CD14-positive monocyte (primary cell): ENCODE results near the gene AGFG2. TPM values are rescaled to one million over a fixed set of nuclear protein-coding genes. Genes with fewer than 3 reads are reported as not detected.

Source experiments
- DNase-seq, 3 donors: peaks; one replicate each; pipeline ENCODE4 v3.0.0-alpha.2; 2011 to 2022
- H2AFZ ChIP-seq: 2 replicates; pipeline ENCODE4 v1.6.0; 2012; ENCODE audit warnings: mild to moderate bottlenecking, low read depth, low read length, inconsistent platforms; ENCODE audit not compliant: insufficient read depth, poor library complexity, severe bottlenecking
- H3K27ac ChIP-seq, 2 donors: 1 replicate in 1 of 2; 2 replicates in 1 of 2; pipeline ENCODE4 v1.5.1; 2012 to 2013; ENCODE audit warnings: low read length in 2 of 2, control low read depth in 1 of 2, inconsistent platforms in 1 of 2, low read depth in 1 of 2, mild to moderate bottlenecking in 1 of 2
- H3K27me3 ChIP-seq, 2 donors: one replicate each; pipeline versions ENCODE4 v1.6.0 to v1.6.1; 2011 to 2013; ENCODE audit warnings: low read length in 2 of 2; ENCODE audit not compliant: control insufficient read depth in 2 of 2, insufficient read depth in 2 of 2
- H3K36me3 ChIP-seq, 2 donors: replicated peaks in 1 of 2; 1 replicate in 1 of 2; 2 replicates in 1 of 2; pipeline versions ENCODE4 v1.5.1 to v1.6.1; 2012 to 2013; ENCODE audit warnings: low read length in 2 of 2, control low read depth in 1 of 2, inconsistent platforms in 1 of 2, mild to moderate bottlenecking in 1 of 2; ENCODE audit not compliant: insufficient read depth in 2 of 2, control insufficient read depth in 1 of 2
- H3K4me1 ChIP-seq, 2 donors: 1 replicate in 1 of 2; 2 replicates in 1 of 2; pipeline versions ENCODE4 v1.5.1 to v1.6.1; 2012 to 2013; ENCODE audit warnings: low read length in 2 of 2, control low read depth in 1 of 2, inconsistent platforms in 1 of 2, mild to moderate bottlenecking in 1 of 2, moderate library complexity in 1 of 2; ENCODE audit not compliant: insufficient read depth in 2 of 2, control insufficient read depth in 1 of 2
- H3K4me2 ChIP-seq: replicated peaks from 2 replicates; pipeline ENCODE3; 2012; ENCODE audit warnings: low read length, moderate library complexity, mild to moderate bottlenecking; ENCODE audit not compliant: poor library complexity, severe bottlenecking; ENCODE audit errors: extremely low read depth
- H3K4me3 ChIP-seq, 3 experiments: fragments of 200-600 bp in 1 of 3; sonication (generic) in 1 of 3; replicated peaks in 1 of 3; 1 replicate in 2 of 3; 2 replicates in 1 of 3; pipeline ENCODE4 v1.5.1; 2011 to 2013; ENCODE audit warnings: low read length in 3 of 3, mild to moderate bottlenecking in 3 of 3, control low read depth in 2 of 3, low read depth in 2 of 3, inconsistent platforms in 1 of 3, moderate library complexity in 1 of 3
- H3K79me2 ChIP-seq: 2 replicates; pipeline ENCODE4 v1.6.0; 2012; ENCODE audit warnings: mild to moderate bottlenecking, control low read depth, inconsistent platforms, low read length, moderate library complexity; ENCODE audit not compliant: insufficient read depth
- H3K9ac ChIP-seq: 2 replicates; pipeline ENCODE4 v1.6.0; 2017; ENCODE audit warnings: low read length, mild to moderate bottlenecking; ENCODE audit not compliant: insufficient read depth, poor library complexity, severe bottlenecking
- H3K9me3 ChIP-seq, 2 donors: replicated peaks in 1 of 2; 1 replicate in 1 of 2; 2 replicates in 1 of 2; pipeline versions ENCODE4 v1.5.1 to v1.6.1; 2012 to 2013; ENCODE audit warnings: low read length in 2 of 2, control low read depth in 1 of 2; ENCODE audit not compliant: control insufficient read depth in 1 of 2, insufficient read depth in 1 of 2
- H4K20me1 ChIP-seq: 2 replicates; pipeline ENCODE4 v1.6.0; 2012; ENCODE audit warnings: mild to moderate bottlenecking, low read length, control low read depth, moderate library complexity; ENCODE audit not compliant: insufficient read depth
- H3K27ac Mint-ChIP-seq, 7 donors: one replicate each; pipeline ENCODE4 v1.8.0; 2020; ENCODE audit warnings: mild to moderate bottlenecking in 7 of 7, mixed read lengths in 7 of 7, moderate library complexity in 6 of 7, inconsistent platforms in 2 of 7
- H3K27me3 Mint-ChIP-seq, 3 donors: one replicate each; pipeline ENCODE4 v1.8.0; 2021 to 2022; ENCODE audit warnings: low read depth in 3 of 3, mild to moderate bottlenecking in 3 of 3, mixed read lengths in 3 of 3, moderate library complexity in 3 of 3, inconsistent platforms in 1 of 3
- H3K36me3 Mint-ChIP-seq, 2 donors: one replicate each; pipeline ENCODE4 v1.8.0; 2020; ENCODE audit warnings: mixed read lengths in 2 of 2, inconsistent platforms in 1 of 2, mild to moderate bottlenecking in 1 of 2
- H3K4me1 Mint-ChIP-seq: one replicate; pipeline ENCODE4 v1.8.0; 2020; ENCODE audit warnings: mild to moderate bottlenecking, mixed read lengths
- H3K4me3 Mint-ChIP-seq, 2 donors: one replicate each; pipeline ENCODE4 v1.8.0; 2020; ENCODE audit warnings: mild to moderate bottlenecking in 2 of 2, mixed read lengths in 2 of 2, moderate library complexity in 1 of 2
- H3K9me3 Mint-ChIP-seq, 7 donors: one replicate each; pipeline ENCODE4 v1.8.0; 2020 to 2022; ENCODE audit warnings: mixed read lengths in 7 of 7, mild to moderate bottlenecking in 6 of 7, moderate library complexity in 6 of 7, inconsistent platforms in 2 of 7
- CTCF ChIP-seq: fragments of 200-600 bp; IDR thresholded peaks from one replicate; pipeline ENCODE4 v1.8.0; 2022; ENCODE audit warnings: antibody characterized with exemption, mild to moderate bottlenecking
- WGBS: methylation state at CpG from one replicate; pipeline ENCODE4 v1.1.5; 2013; ENCODE audit warnings: missing lambda C conversion rate; ENCODE audit not compliant: insufficient coverage; 5-methylcytosine and 5-hydroxymethylcytosine counted together
- intact Hi-C, 2 donors: fragments of 100-400 bp; cut with micrococcal nuclease; formaldehyde crosslinking; loops; one replicate each; pipeline versions ENCODE4 v1.15.0 to v1.15.1; 2023
- polyA plus RNA-seq, 3 donors: library from polyadenylated mRNA; depleted of rRNA in 1 of 3; unstranded in 2 of 3; stranded (reverse) in 1 of 3; fragments of 300-500 nt in 2 of 3; fragments of >200 nt in 1 of 3; fragmentation: Illumina TruSeq in 2 of 3; gene quantifications; 1 replicate in 2 of 3; 2 replicates in 1 of 3; pipeline ENCODE4 v1.2.3, GENCODE V29; 2012 to 2021

AGFG2 gene
- polyA plus RNA-seq, 3 donors: 1.3 to 1.8 (median 1.8) TPM

GRCh38 chr7:100572281-100572948 is 33.4 kb downstream of the AGFG2 start:
- Histone ChIP-seq H4K20me1 (peaks cover 89% of the 10 kb centered on the region), H3K9ac (no peak overlapping the region), H3K36me3 (peaks cover 51 to 59% of the 10 kb centered on the region in 2 donors), H3K79me2 (no peaks in the 10 kb centered on the region), H3K9me3 (no peaks in the 10 kb centered on the region), H3K4me3 (no peak overlapping the region), H3K27me3 (peaks cover 3 to 38% of the 10 kb centered on the region in 2 donors), H2AFZ (no peak overlapping the region), H3K4me2 (no peak overlapping the region), H3K27ac (no peak overlapping the region), H3K4me1 (peaks cover 27 to 45% of the 10 kb centered on the region in 2 donors)
- Mint-ChIP-seq H3K4me3 (peak overlapping the region in 1 of 2 donors; percentile 30), H3K9me3 (peaks cover 0 to 17% (median 3%) of the 10 kb centered on the region in 7 donors), H3K27me3 (peaks cover 28 to 56% (median 41%) of the 10 kb centered on the region in 3 donors), H3K27ac (peak overlapping the region in 2 of 7 donors; percentile 18 to 36), H3K4me1 (peaks cover 38% of the 10 kb centered on the region), H3K36me3 (peaks cover 23 to 33% of the 10 kb centered on the region in 2 donors)
- no peak for DNase-seq
- intact Hi-C loops: no loop called here
- TF ChIP-seq CTCF: no peak
- 92% methylated on average over 20 of the region's 20 CpGs for WGBS

- no peak overlapping the region for H3K4me2 ChIP-seq
- no peak overlapping the region for H2AFZ ChIP-seq
- intact Hi-C loops: no loop called here
- H3K4me3 Mint-ChIP-seq: no peak overlapping the region
- H3K9ac ChIP-seq: no peak overlapping the region
- H3K4me1 ChIP-seq: peaks cover 27 to 39% of the 10 kb centered on the region in 2 donors
- H3K27ac ChIP-seq: no peak overlapping the region
- no peaks in the 10 kb centered on the region for H3K9me3 ChIP-seq
- WGBS: 98% methylated on average over 25 of the region's 30 CpGs
- H3K36me3 Mint-ChIP-seq: peaks cover 23 to 40% of the 10 kb centered on the region in 2 donors
- peaks cover 96% of the 10 kb centered on the region for H4K20me1 ChIP-seq
- peaks cover 28 to 55% (median 41%) of the 10 kb centered on the region in 3 donors for H3K27me3 Mint-ChIP-seq
- peaks cover 0 to 17% (median 3%) of the 10 kb centered on the region in 7 donors for H3K9me3 Mint-ChIP-seq
- H3K4me1 Mint-ChIP-seq: peaks cover 32% of the 10 kb centered on the region
- no peak overlapping the region for H3K27ac Mint-ChIP-seq
- H3K36me3 ChIP-seq: peaks cover 58 to 66% of the 10 kb centered on the region in 2 donors
- no peak overlapping the region for H3K4me3 ChIP-seq
- H3K79me2 ChIP-seq: no peaks in the 10 kb centered on the region
- no peak for DNase-seq
- no peak for TF ChIP-seq CTCF
- H3K27me3 ChIP-seq: peaks cover 3 to 38% of the 10 kb centered on the region in 2 donors
Observed at GRCh38 chr7:100572949-100573675, 34.1 kb downstream of the AGFG2 start.
